SIG-M5 treated with dmso at 0.1 percent for 504 hours (cell line): ENCODE data around the gene GJA4.
"Not testable (repeated sequence)": the region's sequence is repeated elsewhere in the genome, so short reads cannot be mapped to it uniquely, and the experiment has no call there.

Source experiments
- DNase-seq: peaks from one replicate; lab custom pipeline; 2025; ENCODE audit not compliant: unreplicated experiment; lab: John Stamatoyannopoulos, UW

GJA4 gene

DNA sequence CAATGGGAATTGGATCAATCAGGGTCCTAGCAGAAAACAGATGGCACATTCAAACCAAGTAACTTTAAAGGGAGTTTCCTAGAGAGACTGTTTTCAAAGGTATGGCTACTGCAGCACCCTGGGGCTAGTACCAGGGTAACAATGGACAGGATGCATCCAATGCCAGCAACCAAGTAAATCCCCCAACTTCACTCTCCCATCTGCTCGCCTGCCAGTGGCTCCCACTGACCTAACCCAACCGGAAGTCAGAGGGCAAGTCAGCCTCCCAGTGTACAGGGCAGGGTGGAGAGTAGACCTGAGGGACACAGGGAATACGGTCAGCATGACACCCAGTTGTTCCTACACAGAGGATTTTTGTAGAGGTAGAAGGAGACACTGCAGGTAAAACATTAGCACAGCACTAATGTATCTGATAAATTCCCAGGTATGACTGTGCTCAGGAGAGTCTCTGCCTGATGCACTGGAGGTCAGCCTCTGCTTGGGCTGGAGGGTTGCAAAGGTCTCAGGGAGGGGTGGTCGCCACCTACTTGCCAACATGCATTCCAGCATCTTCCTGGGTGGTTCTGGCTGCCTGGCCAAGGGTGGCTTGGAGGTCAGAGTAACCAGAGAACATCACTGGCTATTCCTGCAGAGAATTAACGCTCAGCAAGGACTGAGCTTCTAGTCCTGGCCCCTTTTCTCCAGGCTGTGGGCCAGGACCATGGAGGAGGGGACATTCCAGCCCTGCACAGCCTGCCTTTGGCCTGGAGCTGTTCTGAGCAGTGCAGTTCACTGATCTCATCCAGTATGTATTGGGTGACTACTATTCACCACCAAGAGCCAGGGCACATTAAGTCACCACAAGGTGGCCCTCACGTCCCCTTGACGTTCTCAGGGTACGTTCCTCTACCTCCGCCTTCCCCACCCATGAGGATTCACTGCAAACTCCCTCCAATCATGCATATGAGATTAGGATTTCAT, 5.1 kb upstream of the GJA4 start:
- peak; percentile 7 for DNase-seq

DNA sequence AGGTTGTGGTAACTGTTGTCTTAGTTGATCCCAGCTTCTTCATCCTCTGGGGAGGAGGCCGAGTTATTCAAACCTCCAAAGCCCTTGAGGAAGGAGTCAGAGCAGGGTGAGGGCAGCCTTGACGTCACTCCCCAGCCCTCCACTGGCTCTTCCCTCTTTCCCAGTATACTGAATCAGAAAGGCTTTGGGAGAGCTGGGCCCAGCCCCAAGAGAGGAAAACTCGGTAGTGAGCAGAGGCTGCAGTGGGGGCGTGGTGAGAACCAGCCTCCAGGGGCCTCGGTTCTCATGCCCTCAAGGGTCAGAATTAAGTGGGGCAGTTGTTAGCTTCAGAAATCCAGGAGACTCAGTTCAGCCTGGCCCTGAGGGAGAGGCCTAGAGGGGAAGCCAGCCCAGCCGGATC, 1.8 kb upstream of the GJA4 start:
- DNase-seq, result no peak

GRCh38 chr1:34792424-34792823, 375 bp upstream of the GJA4 start:
- no peak for DNase-seq

DNA sequence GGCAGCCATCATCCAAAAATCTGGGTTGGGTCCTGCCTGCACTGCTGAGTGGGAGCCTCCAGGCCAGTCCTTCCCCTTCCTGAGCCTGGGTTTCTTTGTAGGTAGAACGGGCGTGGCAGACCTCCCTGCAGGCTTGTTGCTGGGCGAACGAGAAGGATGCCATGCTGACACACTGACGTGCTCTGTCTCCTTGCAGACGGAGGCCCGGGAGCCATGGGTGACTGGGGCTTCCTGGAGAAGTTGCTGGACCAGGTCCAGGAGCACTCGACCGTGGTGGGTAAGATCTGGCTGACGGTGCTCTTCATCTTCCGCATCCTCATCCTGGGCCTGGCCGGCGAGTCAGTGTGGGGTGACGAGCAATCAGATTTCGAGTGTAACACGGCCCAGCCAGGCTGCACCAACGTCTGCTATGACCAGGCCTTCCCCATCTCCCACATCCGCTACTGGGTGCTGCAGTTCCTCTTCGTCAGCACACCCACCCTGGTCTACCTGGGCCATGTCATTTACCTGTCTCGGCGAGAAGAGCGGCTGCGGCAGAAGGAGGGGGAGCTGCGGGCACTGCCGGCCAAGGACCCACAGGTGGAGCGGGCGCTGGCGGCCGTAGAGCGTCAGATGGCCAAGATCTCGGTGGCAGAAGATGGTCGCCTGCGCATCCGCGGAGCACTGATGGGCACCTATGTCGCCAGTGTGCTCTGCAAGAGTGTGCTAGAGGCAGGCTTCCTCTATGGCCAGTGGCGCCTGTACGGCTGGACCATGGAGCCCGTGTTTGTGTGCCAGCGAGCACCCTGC, 1.4 kb downstream of the GJA4 start:
- no peak for DNase-seq

- no peak for DNase-seq
These were observed 2.0 kb downstream of the GJA4 start for GRCh38 chr1:34794790-34795180.

DNA sequence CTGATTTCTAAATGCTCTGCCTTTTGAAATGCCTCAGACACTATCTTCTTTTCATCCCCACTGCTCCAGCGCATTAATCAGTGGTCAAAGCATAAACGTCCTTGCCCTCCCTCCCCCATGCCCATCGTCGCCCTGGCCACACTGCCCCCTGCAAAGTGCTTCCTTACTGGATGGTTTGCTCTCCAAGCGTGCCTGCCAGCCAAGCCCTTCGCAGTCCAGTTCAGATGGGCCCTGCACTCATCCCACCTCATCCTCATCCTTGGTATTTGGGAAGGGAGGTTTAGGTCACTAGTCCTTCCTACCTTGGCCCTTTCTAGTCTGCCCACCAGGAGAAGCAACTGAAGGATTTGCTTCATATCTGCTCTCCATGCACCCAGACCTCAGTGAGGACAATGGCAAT, 3.1 kb downstream of the GJA4 start:
- no peak for DNase-seq

- DNase-seq, result no peak
These were observed 4.2 kb downstream of the GJA4 start for GRCh38 chr1:34796990-34797389.

- DNase-seq, result no peak
These were observed 7.4 kb downstream of the GJA4 start for GRCh38 chr1:34800214-34800613.

- no peak for DNase-seq
These were observed 11.0 kb downstream of the GJA4 start for GRCh38 chr1:34803770-34804169.

DNA sequence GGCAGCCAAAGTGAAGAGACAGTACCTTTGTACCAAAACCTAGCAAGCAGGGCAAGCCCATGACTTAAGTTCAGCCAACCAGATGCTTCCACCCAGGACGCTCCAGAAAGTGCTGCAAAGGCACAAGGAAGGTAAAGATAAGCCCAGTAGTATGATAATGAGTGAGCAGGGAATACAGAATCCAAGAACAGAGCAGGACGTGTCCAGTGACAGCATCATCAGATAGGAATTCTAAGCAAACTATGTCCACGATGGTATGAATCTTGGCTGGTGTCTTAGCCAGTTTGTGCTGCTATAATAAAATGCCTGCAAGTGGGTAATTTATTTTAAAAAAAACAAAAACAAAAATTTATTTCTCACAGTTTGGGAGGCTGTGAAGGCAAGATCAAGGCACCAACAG, 13.6 kb downstream of the GJA4 start:
- DNase-seq, result no peak

GRCh38 chr1:34808051-34808810, 15.4 kb downstream of the GJA4 start:
- no peak for DNase-seq

- DNase-seq, result not testable (repeated sequence)
These were observed 18.0 kb downstream of the GJA4 start for GRCh38 chr1:34810781-34811180.

- DNase-seq, result no peak
These were observed 23.5 kb downstream of the GJA4 start for GRCh38 chr1:34816332-34816731.

DNA sequence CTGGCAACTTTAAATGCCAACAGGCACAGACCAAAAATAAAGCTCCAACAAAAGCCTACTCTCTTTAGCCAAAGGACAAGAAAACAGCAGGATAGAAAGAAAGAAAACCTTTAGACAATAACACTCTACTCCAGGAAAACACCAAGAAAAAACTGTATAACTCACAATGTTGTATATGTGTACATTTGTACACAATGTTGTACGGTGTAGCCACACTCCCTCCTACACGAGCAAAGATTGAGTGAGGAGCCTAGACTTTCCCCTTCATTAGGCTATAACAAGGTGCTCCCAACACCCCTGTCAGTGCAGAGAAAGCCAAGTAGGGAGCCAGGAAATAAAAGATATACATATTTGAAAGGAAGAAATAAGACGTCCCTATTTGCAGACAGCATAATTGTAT, 24.0 kb downstream of the GJA4 start:
- no peak for DNase-seq

DNA sequence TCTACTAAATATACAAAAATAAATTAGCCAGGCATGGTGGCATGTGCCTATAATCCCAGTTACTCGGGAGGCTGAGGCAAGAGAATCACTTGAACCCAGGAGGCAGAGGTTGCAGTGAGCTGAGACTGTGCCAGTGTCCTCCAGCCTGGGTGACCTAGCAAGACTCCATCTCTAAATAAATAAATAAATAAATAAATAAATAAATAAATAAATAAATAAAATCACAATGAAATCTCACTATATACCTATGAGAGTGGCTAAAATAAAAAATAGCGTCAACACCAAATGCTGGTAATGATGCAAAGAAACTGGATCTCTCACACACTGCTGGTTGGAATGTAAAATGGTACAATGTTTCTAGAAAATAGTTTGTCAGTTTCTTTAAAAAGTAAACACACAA, 26.1 kb downstream of the GJA4 start:
- DNase-seq, result not testable (repeated sequence)

DNA sequence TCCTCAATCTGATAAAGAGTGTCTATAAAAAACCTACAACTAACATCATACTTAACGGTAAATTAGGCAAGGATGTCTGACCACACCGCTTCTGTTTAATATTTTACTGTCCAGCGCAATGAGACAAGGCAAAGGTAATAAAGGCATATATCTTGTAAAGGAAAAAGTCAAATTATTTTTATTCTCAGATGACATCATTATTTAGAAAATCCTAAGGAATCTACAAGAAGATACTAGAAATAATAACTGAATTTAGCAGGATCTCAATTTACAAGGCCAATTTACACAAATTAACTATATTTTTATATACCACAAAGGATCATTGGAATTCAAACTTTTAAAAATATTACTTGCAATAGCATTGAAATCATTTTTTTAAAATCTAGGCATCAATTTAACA, 29.4 kb downstream of the GJA4 start:
- no peak for DNase-seq

- no peak for DNase-seq
These were observed 32.1 kb downstream of the GJA4 start for GRCh38 chr1:34824817-34825454.

DNA sequence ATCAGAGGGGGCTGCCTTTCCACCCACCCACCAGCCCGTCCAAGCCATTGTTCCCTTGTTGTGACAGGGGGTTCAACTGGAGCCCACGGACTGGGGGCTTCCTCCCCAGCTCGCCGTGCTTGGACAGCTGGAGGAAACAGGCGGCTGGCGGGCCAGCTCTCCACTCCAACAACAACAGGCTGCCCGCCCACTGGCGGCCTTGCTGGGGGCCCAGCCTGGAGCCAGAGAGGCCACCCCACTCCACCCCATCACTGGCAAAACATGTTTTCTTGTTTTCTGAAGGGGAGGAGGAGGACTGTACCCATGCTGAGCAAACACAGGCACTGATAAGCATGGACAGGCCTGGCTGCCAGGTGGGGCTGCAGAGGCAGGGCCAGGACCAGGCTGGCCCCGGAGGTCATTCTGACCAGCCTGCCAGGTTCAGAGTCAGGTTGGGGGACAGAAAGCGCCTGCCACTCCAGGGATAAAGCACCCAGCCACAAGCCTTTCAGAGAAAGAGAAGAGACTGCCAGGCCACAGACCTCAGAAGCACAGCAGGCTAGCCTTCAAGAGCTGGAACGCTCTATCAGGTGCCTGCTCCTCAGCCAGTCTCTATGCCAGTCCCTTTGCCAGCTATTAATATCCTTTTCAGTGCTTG, 32.8 kb downstream of the GJA4 start:
- no peak for DNase-seq

- no peak for DNase-seq
These were observed 34.6 kb downstream of the GJA4 start for GRCh38 chr1:34827341-34827941.

- no peak for DNase-seq
These were observed 35.8 kb downstream of the GJA4 start for GRCh38 chr1:34828611-34829010.
